IgD-negative memory B cell (primary cell): ENCODE data around the gene MOGAT2. TPM values are rescaled to one million over a fixed set of nuclear protein-coding genes. Genes with fewer than 3 reads are reported as not detected.

Source experiments
- H3K27ac Mint-ChIP-seq, 3 donors: one replicate each; pipeline ENCODE4 v1.8.0; 2020 to 2022; ENCODE audit warnings: mild to moderate bottlenecking in 3 of 3, mixed read lengths in 3 of 3, moderate library complexity in 1 of 3
- H3K27me3 Mint-ChIP-seq: one replicate; pipeline ENCODE4 v1.8.0; 2021; ENCODE audit warnings: mixed read lengths
- H3K36me3 Mint-ChIP-seq: one replicate; pipeline ENCODE4 v1.8.0; 2020; ENCODE audit warnings: mild to moderate bottlenecking, mixed read lengths
- H3K4me1 Mint-ChIP-seq, 3 donors: one replicate each; pipeline ENCODE4 v1.8.0; 2020 to 2022; ENCODE audit warnings: mixed read lengths in 3 of 3, mild to moderate bottlenecking in 1 of 3
- H3K4me3 Mint-ChIP-seq, 4 donors: one replicate each; pipeline ENCODE4 v1.8.0; 2020 to 2022; ENCODE audit warnings: mild to moderate bottlenecking in 4 of 4, mixed read lengths in 4 of 4, moderate library complexity in 3 of 4
- H3K9me3 Mint-ChIP-seq, 3 donors: one replicate each; pipeline ENCODE4 v1.8.0; 2020 to 2021; ENCODE audit warnings: mixed read lengths in 3 of 3, mild to moderate bottlenecking in 1 of 3
- polyA plus RNA-seq: library from polyadenylated mRNA; unstranded; fragments of 300-500 nt; fragmentation: Illumina TruSeq; gene quantifications from one replicate; pipeline ENCODE4 v1.2.3, GENCODE V29; 2021

The MOGAT2 gene
- polyA plus RNA-seq, 1 donor from 2014 or later = not detected

- H3K27me3 Mint-ChIP-seq = no peaks in the 10 kb centered on the region
- H3K36me3 Mint-ChIP-seq = peaks cover 3% of the 10 kb centered on the region
- no peaks in the 10 kb centered on the region for H3K9me3 Mint-ChIP-seq
- peak overlapping the region in 1 of 3 donors; percentile 39 for H3K27ac Mint-ChIP-seq
- H3K4me3 Mint-ChIP-seq = no peak overlapping the region
- peaks cover 0 to 8% (median under 1%) of the 10 kb centered on the region in 3 donors for H3K4me1 Mint-ChIP-seq
These were observed 44.5 kb downstream of the MOGAT2 start for GRCh38 chr11:75762158-75762557.

- H3K36me3 Mint-ChIP-seq = peaks cover 3% of the 10 kb centered on the region
- H3K4me3 Mint-ChIP-seq = no peak overlapping the region
- H3K4me1 Mint-ChIP-seq = peaks cover 5 to 13% (median 7%) of the 10 kb centered on the region in 3 donors
- no peak overlapping the region for H3K27ac Mint-ChIP-seq
- H3K27me3 Mint-ChIP-seq = no peaks in the 10 kb centered on the region
- no peaks in the 10 kb centered on the region for H3K9me3 Mint-ChIP-seq
These were observed 45.2 kb downstream of the MOGAT2 start for GRCh38 chr11:75762885-75763284.

GRCh38 chr11:75763846-75764245 lies 46.2 kb downstream of the MOGAT2 start:
- H3K4me3 Mint-ChIP-seq = no peak overlapping the region
- H3K9me3 Mint-ChIP-seq = no peaks in the 10 kb centered on the region
- H3K27me3 Mint-ChIP-seq = no peaks in the 10 kb centered on the region
- peak overlapping the region in 1 of 3 donors; percentile 55 for H3K27ac Mint-ChIP-seq
- peaks cover 3% of the 10 kb centered on the region for H3K36me3 Mint-ChIP-seq
- H3K4me1 Mint-ChIP-seq = peaks cover 8 to 16% (median 11%) of the 10 kb centered on the region in 3 donors

- Mint-ChIP-seq H3K27ac (peak overlapping the region in 2 of 3 donors; percentile 44 to 51), H3K27me3 (peaks cover 2% of the 10 kb centered on the region), H3K4me3 (peak overlapping the region in 1 of 4 donors; percentile 15), H3K9me3 (no peaks in the 10 kb centered on the region), H3K4me1 (peaks cover 17 to 21% (median 20%) of the 10 kb centered on the region in 3 donors), H3K36me3 (peaks cover 3% of the 10 kb centered on the region)
These were observed 47.5 kb downstream of the MOGAT2 start for GRCh38 chr11:75765116-75765515.

- H3K9me3 Mint-ChIP-seq = no peaks in the 10 kb centered on the region
- H3K36me3 Mint-ChIP-seq = peaks cover 3% of the 10 kb centered on the region
- H3K27ac Mint-ChIP-seq = peak overlapping the region; percentile 31 to 97 (median 95)
- peaks cover 27 to 33% (median 29%) of the 10 kb centered on the region in 3 donors for H3K4me1 Mint-ChIP-seq
- H3K4me3 Mint-ChIP-seq = peak overlapping the region; percentile 45 to 69 (median 60)
- peaks cover 2% of the 10 kb centered on the region for H3K27me3 Mint-ChIP-seq
These were observed 49.0 kb downstream of the MOGAT2 start for GRCh38 chr11:75766443-75767227.

- peak overlapping the region in 3 of 4 donors; percentile 29 to 69 (median 55) for H3K4me3 Mint-ChIP-seq
- peaks cover 3% of the 10 kb centered on the region for H3K36me3 Mint-ChIP-seq
- peak overlapping the region in 2 of 3 donors; percentile 95 to 97 for H3K27ac Mint-ChIP-seq
- H3K9me3 Mint-ChIP-seq = no peaks in the 10 kb centered on the region
- H3K4me1 Mint-ChIP-seq = peaks cover 28 to 35% (median 32%) of the 10 kb centered on the region in 3 donors
- H3K27me3 Mint-ChIP-seq = peaks cover 3% of the 10 kb centered on the region
These were observed 49.6 kb downstream of the MOGAT2 start for GRCh38 chr11:75767228-75767572.

- Mint-ChIP-seq H3K4me3 (peak overlapping the region; percentile 83 to 94 (median 88)), H3K27ac (peak overlapping the region; percentile 95 to 97 (median 97)), H3K36me3 (peaks cover 3% of the 10 kb centered on the region), H3K4me1 (peaks cover 34 to 40% (median 37%) of the 10 kb centered on the region in 3 donors), H3K9me3 (no peaks in the 10 kb centered on the region), H3K27me3 (peaks cover 5% of the 10 kb centered on the region)
These were observed 50.1 kb downstream of the MOGAT2 start for GRCh38 chr11:75767793-75768111.

- H3K4me1 Mint-ChIP-seq = peaks cover 36 to 44% (median 42%) of the 10 kb centered on the region in 3 donors
- H3K36me3 Mint-ChIP-seq = peaks cover 3% of the 10 kb centered on the region
- peak within 1 kb of the TSS; percentile 83 to 94 (median 88) for H3K4me3 Mint-ChIP-seq
- H3K9me3 Mint-ChIP-seq = no peaks in the 10 kb centered on the region
- peak within 1 kb of the TSS; percentile 95 to 97 (median 97) for H3K27ac Mint-ChIP-seq
- peaks cover 5% of the 10 kb centered on the region for H3K27me3 Mint-ChIP-seq
These were observed 50.7 kb downstream of the MOGAT2 start, which contains the start of gene DGAT2 for GRCh38 chr11:75768112-75768908. Gene DGAT2 (plus strand): TSS chr11:75768778. CDS start chr11:75768992, 214 bp downstream.

- peak overlapping the region in 2 of 3 donors; percentile 91 to 95 for H3K27ac Mint-ChIP-seq
- H3K9me3 Mint-ChIP-seq = no peaks in the 10 kb centered on the region
- peaks cover 3% of the 10 kb centered on the region for H3K36me3 Mint-ChIP-seq
- H3K27me3 Mint-ChIP-seq = peaks cover 5% of the 10 kb centered on the region
- H3K4me1 Mint-ChIP-seq = peaks cover 40 to 50% (median 49%) of the 10 kb centered on the region in 3 donors
- H3K4me3 Mint-ChIP-seq = peak overlapping the region; percentile 83 to 94 (median 88)
These were observed 51.5 kb downstream of the MOGAT2 start for GRCh38 chr11:75768909-75769771.

GRCh38 chr11:75770102-75770501 lies 52.5 kb downstream of the MOGAT2 start:
- H3K27ac Mint-ChIP-seq = peak overlapping the region in 2 of 3 donors; percentile 21 to 91
- H3K9me3 Mint-ChIP-seq = no peaks in the 10 kb centered on the region
- peak overlapping the region; percentile 83 to 94 (median 88) for H3K4me3 Mint-ChIP-seq
- H3K36me3 Mint-ChIP-seq = peaks cover 3% of the 10 kb centered on the region
- H3K27me3 Mint-ChIP-seq = peaks cover 5% of the 10 kb centered on the region
- peaks cover 40 to 55% (median 50%) of the 10 kb centered on the region in 3 donors for H3K4me1 Mint-ChIP-seq

GRCh38 chr11:75771646-75772410 lies 54.2 kb downstream of the MOGAT2 start:
- peaks cover 35 to 61% (median 50%) of the 10 kb centered on the region in 3 donors for H3K4me1 Mint-ChIP-seq
- peak overlapping the region; percentile 21 to 91 (median 54) for H3K27ac Mint-ChIP-seq
- H3K9me3 Mint-ChIP-seq = no peaks in the 10 kb centered on the region
- H3K36me3 Mint-ChIP-seq = no peaks in the 10 kb centered on the region
- H3K27me3 Mint-ChIP-seq = peaks cover 5% of the 10 kb centered on the region
- H3K4me3 Mint-ChIP-seq = peak overlapping the region in 2 of 4 donors; percentile 18 to 83

- H3K27me3 Mint-ChIP-seq = peaks cover 5% of the 10 kb centered on the region
- H3K9me3 Mint-ChIP-seq = no peaks in the 10 kb centered on the region
- H3K4me3 Mint-ChIP-seq = peak overlapping the region; percentile 6 to 61 (median 30)
- peaks cover 34 to 66% (median 49%) of the 10 kb centered on the region in 3 donors for H3K4me1 Mint-ChIP-seq
- H3K36me3 Mint-ChIP-seq = peaks cover 6% of the 10 kb centered on the region
- peak overlapping the region; percentile 21 to 91 (median 54) for H3K27ac Mint-ChIP-seq
These were observed 56.1 kb downstream of the MOGAT2 start for GRCh38 chr11:75773595-75774353.

GRCh38 chr11:75775056-75775455 lies 57.4 kb downstream of the MOGAT2 start:
- Mint-ChIP-seq H3K4me3 (no peak overlapping the region), H3K27me3 (peaks cover 3% of the 10 kb centered on the region), H3K4me1 (peaks cover 36 to 63% (median 43%) of the 10 kb centered on the region in 3 donors), H3K27ac (no peak overlapping the region), H3K36me3 (peaks cover 6% of the 10 kb centered on the region), H3K9me3 (no peaks in the 10 kb centered on the region)
